IMR-90 (cell line): ENCODE results near the gene PRKAB1. TPM values are rescaled to one million over a fixed set of nuclear protein-coding genes. Genes with fewer than 3 reads are reported as not detected.

ENCODE experiments used
- ATAC-seq: fragments of 200-7000 bp; cut with Tn5 transposase; 2 replicates; pipeline ENCODE4 v1.9.1; 2020; ENCODE audit warnings: low read depth, mild to moderate bottlenecking, moderate library complexity
- BruUV-seq: library from RNA; stranded (reverse); fragments of 400-500 nt; replicated peaks from 2 replicates; lab custom pipeline; 2021; lab: Mats Ljungman, UMichigan
- CTCF ChIA-PET: fragments of 300-600 bp; formaldehyde crosslinking; extraction: SDS; loops from one replicate; lab custom pipeline; 2021; ENCODE audit warnings: antibody characterized with exemption; lab: Yijun Ruan, JAX
- POLR2A ChIA-PET: fragments of 300-600 bp; sonication (Branson Sonifier 250); formaldehyde crosslinking; loops from one replicate; lab custom pipeline; 2022; ENCODE audit warnings: antibody characterized with exemption; ENCODE audit not compliant: unreplicated experiment; lab: Charles Lee
- DNase-seq: peaks from one replicate; pipeline ENCODE4 v3.0.0; 2013
- H2AFZ ChIP-seq: replicated peaks from 2 replicates; pipeline ENCODE3; 2013; ENCODE audit warnings: low read length, mild to moderate bottlenecking; ENCODE audit not compliant: poor library complexity
- H2AK5ac ChIP-seq: 2 replicates; pipeline ENCODE4 v1.6.1; 2013; ENCODE audit warnings: low read depth, low read length, inconsistent platforms
- H2AK9ac ChIP-seq: replicated peaks from 2 replicates; pipeline ENCODE3; 2013; ENCODE audit warnings: mild to moderate bottlenecking, low read depth, low read length, moderate library complexity; ENCODE audit not compliant: poor library complexity
- H2BK120ac ChIP-seq: 2 replicates; pipeline ENCODE4 v1.6.1; 2013; ENCODE audit warnings: low read depth, low read length, inconsistent platforms
- H2BK15ac ChIP-seq: 3 replicates; pipeline ENCODE4 v1.6.1; 2013; ENCODE audit warnings: low read depth, low read length, inconsistent platforms
- H2BK20ac ChIP-seq: 2 replicates; pipeline ENCODE4 v1.6.1; 2013; ENCODE audit warnings: low read depth, mild to moderate bottlenecking, inconsistent platforms, low read length, moderate library complexity
- H2BK5ac ChIP-seq: 2 replicates; pipeline ENCODE4 v1.6.1; 2013; ENCODE audit warnings: mild to moderate bottlenecking, low read depth, low read length, inconsistent platforms; ENCODE audit not compliant: poor library complexity, severe bottlenecking
- H3K14ac ChIP-seq: replicated peaks from 2 replicates; pipeline ENCODE4 v1.6.1; 2013; ENCODE audit warnings: low read depth, low read length, inconsistent platforms
- H3K18ac ChIP-seq: 2 replicates; pipeline ENCODE4 v1.6.1; 2013; ENCODE audit warnings: low read depth, low read length, control low read depth
- H3K23ac ChIP-seq: 2 replicates; pipeline ENCODE4 v1.6.1; 2013; ENCODE audit warnings: low read depth, low read length, inconsistent platforms
- H3K27ac ChIP-seq: 2 replicates; pipeline ENCODE4 v1.5.1; 2013; ENCODE audit warnings: mild to moderate bottlenecking, control low read depth, low read length; ENCODE audit not compliant: insufficient read depth
- H3K27me3 ChIP-seq: 2 replicates; pipeline ENCODE4 v1.6.1; 2013; ENCODE audit warnings: low read length; ENCODE audit not compliant: control insufficient read depth, insufficient read depth
- H3K36me3 ChIP-seq: 2 replicates; pipeline ENCODE4 v1.6.1; 2013; ENCODE audit warnings: low read length, mixed read lengths; ENCODE audit not compliant: control insufficient read depth, insufficient read depth
- H3K4ac ChIP-seq: 2 replicates; pipeline ENCODE4 v1.6.1; 2013; ENCODE audit warnings: low read depth, low read length, inconsistent platforms
- H3K4me1 ChIP-seq: 2 replicates; pipeline ENCODE4 v1.6.1; 2013; ENCODE audit warnings: low read length, mixed read lengths; ENCODE audit not compliant: control insufficient read depth, insufficient read depth
- H3K4me2 ChIP-seq: 2 replicates; pipeline ENCODE4 v1.6.1; 2013; ENCODE audit warnings: low read depth, mild to moderate bottlenecking, control low read depth, low read length, moderate library complexity
- H3K4me3 ChIP-seq: 2 replicates; pipeline ENCODE4 v1.5.1; 2013; ENCODE audit warnings: low read depth, mild to moderate bottlenecking, control low read depth, low read length, moderate library complexity; ENCODE audit not compliant: insufficient read depth
- H3K56ac ChIP-seq: 2 replicates; pipeline ENCODE4 v1.6.1; 2013; ENCODE audit warnings: low read length, inconsistent platforms; ENCODE audit not compliant: insufficient read depth; ENCODE audit errors: extremely low read depth
- H3K79me1 ChIP-seq, 2 experiments: 2 replicates each; pipeline ENCODE4 v1.6.1; 2013; ENCODE audit warnings: low read length in 2 of 2, inconsistent platforms in 1 of 2, low read depth in 1 of 2
- H3K9ac ChIP-seq: 2 replicates; pipeline ENCODE4 v1.6.1; 2013; ENCODE audit warnings: low read depth, low read length, control low read depth
- H3K9me1 ChIP-seq: 2 replicates; pipeline ENCODE4 v1.6.1; 2013; ENCODE audit warnings: low read length, inconsistent platforms; ENCODE audit not compliant: insufficient read depth
- H3K9me3 ChIP-seq: 2 replicates; pipeline ENCODE4 v1.6.1; 2013; ENCODE audit warnings: low read length; ENCODE audit not compliant: control insufficient read depth, insufficient read depth
- H4K20me1 ChIP-seq: 2 replicates; pipeline ENCODE4 v1.6.1; 2013; ENCODE audit warnings: low read length, inconsistent platforms; ENCODE audit not compliant: insufficient read depth
- H4K5ac ChIP-seq: 2 replicates; pipeline ENCODE4 v1.6.1; 2013; ENCODE audit warnings: mild to moderate bottlenecking, low read depth, low read length, control low read depth
- H4K8ac ChIP-seq, 2 experiments: 2 replicates each; pipeline ENCODE4 v1.6.1; 2013; ENCODE audit warnings: low read depth in 2 of 2, low read length in 2 of 2, control low read depth in 1 of 2, inconsistent platforms in 1 of 2
- H4K91ac ChIP-seq: 2 replicates; pipeline ENCODE4 v1.6.1; 2013; ENCODE audit warnings: low read depth, low read length, inconsistent platforms; ENCODE audit not compliant: insufficient read depth
- BHLHE40 ChIP-seq: fragments of 150-350 bp; IDR thresholded peaks from 2 replicates; pipeline ENCODE4 v1.6.1; 2016; ENCODE audit warnings: mild to moderate bottlenecking, low read depth, low read length
- CHD1 ChIP-seq: IDR thresholded peaks from 2 replicates; pipeline ENCODE4 v1.6.1; 2012; ENCODE audit warnings: low read depth, low read length, improper control_type of control experiment
- CTCF ChIP-seq: conservative IDR thresholded peaks from 2 replicates; pipeline ENCODE4 v1.5.1; 2012; ENCODE audit warnings: mild to moderate bottlenecking, low read depth, low read length, improper control_type of control experiment
- ELK1 ChIP-seq: fragments of 150-350 bp; IDR thresholded peaks from 2 replicates; pipeline ENCODE4 v1.6.1; 2016; ENCODE audit warnings: low read depth, mild to moderate bottlenecking, low read length, moderate library complexity, borderline replicate concordance
- FOS ChIP-seq: fragments of 150-350 bp; IDR thresholded peaks from 2 replicates; pipeline ENCODE4 v1.6.1; 2016; ENCODE audit warnings: low read depth, low read length
- MAFK ChIP-seq: IDR thresholded peaks from 2 replicates; pipeline ENCODE4 v1.6.1; 2012; ENCODE audit warnings: low read depth, low read length, improper control_type of control experiment
- MAZ ChIP-seq: IDR thresholded peaks from 2 replicates; pipeline ENCODE4 v1.6.1; 2012; ENCODE audit warnings: low read depth, mild to moderate bottlenecking, low read length, improper control_type of control experiment, moderate library complexity, borderline replicate concordance
- MXI1 ChIP-seq: IDR thresholded peaks from 2 replicates; pipeline ENCODE4 v1.6.1; 2012; ENCODE audit warnings: low read depth, mild to moderate bottlenecking, low read length, moderate library complexity, borderline replicate concordance
- NFE2L2 ChIP-seq: fragments of 150-350 bp; IDR thresholded peaks from 2 replicates; pipeline ENCODE4 v1.6.1; 2016; ENCODE audit warnings: low read depth, mild to moderate bottlenecking, low read length
- POLR2A ChIP-seq: IDR thresholded peaks from 2 replicates; pipeline ENCODE4 v1.6.1; 2012; ENCODE audit warnings: mild to moderate bottlenecking, low read depth, low read length
- RAD21 ChIP-seq: IDR thresholded peaks from 2 replicates; pipeline ENCODE4 v1.6.1; 2012; ENCODE audit warnings: low read length, improper control_type of control experiment
- RCOR1 ChIP-seq: IDR thresholded peaks from 2 replicates; pipeline ENCODE4 v1.6.1; 2012; ENCODE audit warnings: mild to moderate bottlenecking, low read length, improper control_type of control experiment; ENCODE audit not compliant: insufficient replicate concordance
- SMC3 ChIP-seq: fragments of 150-350 bp; IDR thresholded peaks from 2 replicates; pipeline ENCODE4 v1.6.1; 2016; ENCODE audit warnings: low read depth, mild to moderate bottlenecking, antibody characterized with exemption, low read length, moderate library complexity
- WGBS, 2 experiments: methylation state at CpG; one replicate each; pipeline versions ENCODE4 v1.1.5 to v1.1.7; 2013; ENCODE audit warnings: missing lambda C conversion rate in 2 of 2; ENCODE audit not compliant: insufficient read length in 1 of 2; ENCODE audit errors: extremely low coverage in 2 of 2; 5-methylcytosine and 5-hydroxymethylcytosine counted together
- dilution Hi-C: fragments of 300-500 bp; cut with HindIII; formaldehyde crosslinking; loops from one replicate; pipeline ENCODE4 v1.14.3; 2018; ENCODE audit warnings: low sequenced_read_pairs; ENCODE audit not compliant: unreplicated experiment
- in situ Hi-C: fragments of 300-500 bp; cut with MboI; formaldehyde crosslinking; loops from 3 replicates; pipeline ENCODE4 v1.14.3; 2019; ENCODE audit warnings: low sequenced_read_pairs, inconsistent platforms, mixed read lengths
- intact Hi-C: fragments of 100-400 bp; cut with micrococcal nuclease; formaldehyde crosslinking; loops from 2 replicates; pipeline ENCODE4 v1.10.0; 2022
- polyA plus RNA-seq, 3 experiments: library from polyadenylated mRNA; depleted of rRNA; stranded (reverse); fragments of >200 nt; gene quantifications; 2 replicates each; pipeline ENCODE4 v1.2.3, GENCODE V29; 2012; ENCODE audit warnings: low replicate concordance in 1 of 3
- total RNA-seq: library from RNA; depleted of rRNA; stranded (reverse); fragments of >200 nt; gene quantifications from 2 replicates; pipeline ENCODE4 v1.2.3, GENCODE V29; 2012
- TF ChIP-seq, protein P1 (sequence below): fragments of 150-350 bp; IDR thresholded peaks from 2 replicates; pipeline ENCODE4 v1.6.1; 2017; ENCODE audit warnings: mild to moderate bottlenecking, antibody characterized with exemption, low read length, low read depth

PRKAB1 gene
- total and polyA plus RNA-seq, 2 of the 4 experiments (the other 2 are of a cell fraction), result 9.7 to 19.3 TPM

GRCh38 chr12:119687879-119688278 lies 19.9 kb downstream of the PRKAB1 start:
- peaks cover 8% of the 10 kb centered on the region for H3K4me1 ChIP-seq
- in situ Hi-C loops, result no loop called here
- no peak overlapping the region for H3K14ac ChIP-seq
- no peak overlapping the region for H2BK5ac ChIP-seq
- H3K79me1 ChIP-seq, result 0 out of 4 replicates have a peak, but pooled peaks cover 0 to 7% of the 10 kb centered on the region in 2 experiments
- no peak overlapping the region for H2BK15ac ChIP-seq
- H4K5ac ChIP-seq, result no peak overlapping the region
- H3K27ac ChIP-seq, result no peak overlapping the region
- 100% methylated on average over 5 of the region's 9 CpGs; no CpG with 5 or more reads in 1 of the 2 experiments for WGBS, 2 experiments
- dilution Hi-C loops, result no loop called here
- H3K18ac ChIP-seq, result no peak overlapping the region
- DNase-seq (no peak), ATAC-seq (no peak)
- H3K9ac ChIP-seq, result no peak overlapping the region
- no peak overlapping the region for H3K56ac ChIP-seq
- ChIA-PET CTCF (no interaction called here), POLR2A (interaction anchor here (1.1 kb wide), 1 partner anchor 189 kb away, joined by 18 read pairs; the partner anchor contains the start of gene CIT)
- H3K23ac ChIP-seq, result no peak overlapping the region
- no peak overlapping the region for H4K8ac ChIP-seq
- H2AFZ ChIP-seq, result no peak overlapping the region
- no peaks in the 10 kb centered on the region for H3K27me3 ChIP-seq
- H2BK20ac ChIP-seq, result no peak overlapping the region
- BruUV-seq, result no TSS peak
- no peak overlapping the region for H2AK5ac ChIP-seq
- H3K4me3 ChIP-seq, result no peak overlapping the region
- H3K36me3 ChIP-seq, result 0 out of 2 replicates have a peak, but pooled peaks cover 3% of the 10 kb centered on the region
- no peak overlapping the region for H2AK9ac ChIP-seq
- no peak overlapping the region for H4K91ac ChIP-seq
- no peak overlapping the region for H3K4me2 ChIP-seq
- intact Hi-C loops, result no loop called here
- H2BK120ac ChIP-seq, result no peak overlapping the region
- TF ChIP-seq MAFK (no peak), SMC3 (no peak), NFE2L2 (no peak), MAZ (no peak), ELK1 (no peak), CHD1 (no peak), MXI1 (no peak), BHLHE40 (no peak), POLR2A (no peak), RAD21 (no peak), CTCF (no peak), FOS (no peak), RCOR1 (no peak)
- TF ChIP-seq, protein P1, sequence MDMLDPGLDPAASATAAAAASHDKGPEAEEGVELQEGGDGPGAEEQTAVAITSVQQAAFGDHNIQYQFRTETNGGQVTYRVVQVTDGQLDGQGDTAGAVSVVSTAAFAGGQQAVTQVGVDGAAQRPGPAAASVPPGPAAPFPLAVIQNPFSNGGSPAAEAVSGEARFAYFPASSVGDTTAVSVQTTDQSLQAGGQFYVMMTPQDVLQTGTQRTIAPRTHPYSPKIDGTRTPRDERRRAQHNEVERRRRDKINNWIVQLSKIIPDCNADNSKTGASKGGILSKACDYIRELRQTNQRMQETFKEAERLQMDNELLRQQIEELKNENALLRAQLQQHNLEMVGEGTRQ, result no peak
- no peaks in the 10 kb centered on the region for H4K20me1 ChIP-seq
- no peaks in the 10 kb centered on the region for H3K9me3 ChIP-seq
- no peak overlapping the region for H3K4ac ChIP-seq
- peaks cover 9% of the 10 kb centered on the region; the same call in 1 of the 2 replicates for H3K9me1 ChIP-seq
